ENCODE results near the gene KAZN.

KAZN gene

DNA sequence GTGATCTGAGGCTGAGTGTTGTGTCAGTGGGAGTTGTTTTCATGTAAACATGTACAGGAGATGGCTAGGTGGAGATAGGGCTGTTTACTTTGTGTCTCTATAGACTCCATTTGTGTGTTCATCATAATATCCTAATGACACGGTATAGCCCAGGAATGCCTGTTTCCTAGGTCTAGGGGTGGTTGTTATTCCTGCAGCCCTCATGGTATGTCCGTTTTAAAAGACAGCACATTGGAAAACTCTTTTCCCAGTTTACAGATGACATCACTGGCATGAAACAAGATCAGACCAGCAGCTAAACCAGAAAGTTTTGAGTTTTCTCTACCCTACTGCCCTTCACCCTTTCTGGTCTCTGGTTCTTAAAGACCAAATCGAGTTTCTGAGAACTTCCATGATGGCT lies 327.7 kb downstream of the KAZN start:
- TF ChIP-seq, protein P1, sequence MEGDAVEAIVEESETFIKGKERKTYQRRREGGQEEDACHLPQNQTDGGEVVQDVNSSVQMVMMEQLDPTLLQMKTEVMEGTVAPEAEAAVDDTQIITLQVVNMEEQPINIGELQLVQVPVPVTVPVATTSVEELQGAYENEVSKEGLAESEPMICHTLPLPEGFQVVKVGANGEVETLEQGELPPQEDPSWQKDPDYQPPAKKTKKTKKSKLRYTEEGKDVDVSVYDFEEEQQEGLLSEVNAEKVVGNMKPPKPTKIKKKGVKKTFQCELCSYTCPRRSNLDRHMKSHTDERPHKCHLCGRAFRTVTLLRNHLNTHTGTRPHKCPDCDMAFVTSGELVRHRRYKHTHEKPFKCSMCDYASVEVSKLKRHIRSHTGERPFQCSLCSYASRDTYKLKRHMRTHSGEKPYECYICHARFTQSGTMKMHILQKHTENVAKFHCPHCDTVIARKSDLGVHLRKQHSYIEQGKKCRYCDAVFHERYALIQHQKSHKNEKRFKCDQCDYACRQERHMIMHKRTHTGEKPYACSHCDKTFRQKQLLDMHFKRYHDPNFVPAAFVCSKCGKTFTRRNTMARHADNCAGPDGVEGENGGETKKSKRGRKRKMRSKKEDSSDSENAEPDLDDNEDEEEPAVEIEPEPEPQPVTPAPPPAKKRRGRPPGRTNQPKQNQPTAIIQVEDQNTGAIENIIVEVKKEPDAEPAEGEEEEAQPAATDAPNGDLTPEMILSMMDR (conservative IDR thresholded peaks at IDR 0.05; ENCODE audit: low read depth, low read length), result no peak
- no peak overlapping the region for H3K4me3 ChIP-seq (ENCODE audit: low read length)
- no peak for DNase-seq (ENCODE audit: low read depth)

- TF ChIP-seq, protein P1 (conservative IDR thresholded peaks at IDR 0.05; ENCODE audit: low read depth, low read length), result no peak
- no peak for DNase-seq (ENCODE audit: low read depth)
- no peak overlapping the region for H3K4me3 ChIP-seq (ENCODE audit: low read length)
Observed at GRCh38 chr1:14926818-14927575, 328.5 kb downstream of the KAZN start.

DNA sequence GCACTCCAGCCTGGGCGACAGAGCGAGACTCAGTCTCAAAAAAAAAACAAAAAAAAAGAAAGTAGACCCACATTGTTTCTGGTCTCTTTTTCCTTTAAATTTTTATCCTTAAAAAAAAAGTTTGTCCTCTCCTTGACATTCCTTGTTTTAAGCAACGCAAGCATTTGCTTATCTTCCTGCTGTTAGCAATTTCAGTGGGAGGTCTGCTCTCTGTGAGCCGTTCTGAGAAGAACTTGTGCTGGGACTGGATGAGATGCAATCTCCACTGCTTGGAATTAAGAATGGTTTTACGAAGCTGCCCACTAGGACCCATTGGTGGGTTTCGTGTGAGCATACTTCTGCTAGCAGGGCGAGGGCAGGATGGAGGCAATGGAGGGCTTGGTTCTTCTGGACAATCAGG lies 329.9 kb downstream of the KAZN start:
- DNase-seq (ENCODE audit: low read depth), result no peak
- H3K4me3 ChIP-seq (ENCODE audit: low read length), result no peak overlapping the region
- TF ChIP-seq, protein P1 (conservative IDR thresholded peaks at IDR 0.05; ENCODE audit: low read depth, low read length), result no peak

- H3K4me3 ChIP-seq (ENCODE audit: low read length), result no peak overlapping the region
- TF ChIP-seq, protein P1 (conservative IDR thresholded peaks at IDR 0.05; ENCODE audit: low read depth, low read length), result no peak
- DNase-seq (ENCODE audit: low read depth), result no peak
Observed at GRCh38 chr1:14928886-14929546, 330.5 kb downstream of the KAZN start.

DNA sequence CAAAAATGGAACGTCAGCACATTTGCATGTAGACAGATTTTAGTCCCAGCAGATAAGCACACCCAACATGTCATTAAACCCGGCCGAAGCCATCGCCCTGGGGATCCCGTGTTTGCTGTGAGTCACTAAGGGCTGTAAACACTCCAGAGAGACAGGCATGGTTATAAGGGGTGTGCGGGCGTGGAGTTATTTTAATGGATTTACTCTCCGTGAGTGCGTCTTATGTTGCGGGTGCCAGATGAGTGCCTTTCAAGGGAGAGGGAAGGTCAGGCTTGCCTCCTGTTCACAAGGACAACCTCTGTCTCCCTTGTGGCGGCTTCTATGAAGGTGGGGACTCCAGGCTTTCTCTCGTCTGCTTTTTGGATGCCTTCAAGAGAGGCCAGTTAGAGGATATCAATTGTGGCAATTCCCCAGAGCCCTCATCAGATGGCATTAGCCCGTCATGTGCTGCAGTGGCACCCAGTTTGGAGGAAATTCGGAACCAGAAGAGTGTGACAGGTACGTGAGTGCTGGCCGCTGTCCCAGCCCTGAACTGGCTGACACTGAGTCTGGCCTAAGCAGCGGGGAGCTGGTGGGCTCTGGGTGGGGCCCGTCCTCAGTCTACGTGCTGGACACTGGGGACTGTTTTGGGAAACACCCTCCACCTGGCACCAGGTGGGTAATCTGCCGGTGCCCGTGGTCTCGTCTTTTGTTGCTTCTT lies 331.2 kb downstream of the KAZN start:
- TF ChIP-seq, protein P1 (conservative IDR thresholded peaks at IDR 0.05; ENCODE audit: low read depth, low read length), result no peak
- H3K4me3 ChIP-seq (ENCODE audit: low read length), result peak overlapping the region; percentile 14
- DNase-seq (ENCODE audit: low read depth), result peak; percentile 83

GRCh38 chr1:14930247-14930965 lies 331.9 kb downstream of the KAZN start:
- no peak overlapping the region for H3K4me3 ChIP-seq (ENCODE audit: low read length)
- TF ChIP-seq, protein P1 (conservative IDR thresholded peaks at IDR 0.05; ENCODE audit: low read depth, low read length), result no peak
- no peak for DNase-seq (ENCODE audit: low read depth)
